Measurements from ENCODE around the gene RSBN1. TPM values are rescaled to one million over a fixed set of nuclear protein-coding genes. Genes with fewer than 3 reads are reported as not detected.

Gene RSBN1
- total and polyA plus RNA-seq, 10 of the 15 experiments (the other 5 are each of a cell fraction or from before 2014, with no cell fraction given): 2.9 to 26.8 (median 11.5) TPM

- ChIA-PET RAD21 (ENCODE audit: unreplicated experiment) (interaction anchor here (1.0 to 4.0 kb wide), 6 partner anchors 8 to 166 kb away, joined by 3 to 51 read pairs (median 14); partner anchors contain the start of genes PHTF1 and RSBN1), POLR2A (interaction anchor here (1.1 to 3.7 kb wide), 6 partner anchors 10 to 75 kb away, joined by 3 to 40 read pairs (median 14); partner anchors contain the start of genes PHTF1 and RSBN1), SMC1A (ENCODE audit: uncharacterized antibody, unreplicated experiment) (interaction anchor here (0.8 to 6.9 kb wide), 10 partner anchors 11 to 145 kb away, joined by 3 to 134 read pairs (median 4); partner anchors contain the start of genes PHTF1 and RSBN1), CTCF (interaction anchor here (0.9 to 4.5 kb wide), 8 partner anchors 8 to 714 kb away, joined by 3 to 23 read pairs (median 3); partner anchors contain the start of genes LRIG2 and PHTF1)
- Histone ChIP-seq H3K79me2 (ENCODE audit: control insufficient read depth, insufficient read depth, low read length) (peaks cover 40% of the 10 kb centered on the region), H3K4me3 (no peak overlapping the region), H3K9ac (ENCODE audit: control insufficient read depth, insufficient read depth, low read length) (no peak overlapping the region), H3K27ac (ENCODE audit: control insufficient read depth, insufficient read depth) (no peak overlapping the region), H3K36me3 (ENCODE audit: control insufficient read depth in 2 of 2, insufficient read depth in 2 of 2, low read length in 1 of 2) (peaks cover 0 to 10% of the 10 kb centered on the region in 2 experiments; a peak in 3 of 4 replicates), H2AFZ (ENCODE audit: control insufficient read depth, low read depth, low read length) (no peak overlapping the region), H3K9me3 (replicated peaks; ENCODE audit: control insufficient read depth, insufficient read depth, low read length) (no peaks in the 10 kb centered on the region; the same call in 2 of the 3 replicates), H3K4me1 (ENCODE audit: control insufficient read depth, insufficient read depth, low read length) (peaks cover 27% of the 10 kb centered on the region), H3K27me3 (replicated peaks in 1 of 2; ENCODE audit: control insufficient read depth in 2 of 2, insufficient read depth in 2 of 2, low read length in 1 of 2) (no peaks in the 10 kb centered on the region), H3K4me2 (ENCODE audit: control insufficient read depth, insufficient read depth) (no peak overlapping the region), H4K20me1 (ENCODE audit: control insufficient read depth, insufficient read depth) (no peaks in the 10 kb centered on the region)
- intact Hi-C loops (cut with micrococcal nuclease; ENCODE audit: unreplicated experiment): no loop called here
- no peak for TF ChIP-seq RELB (IDR thresholded peaks at IDR 0.05; ENCODE audit: low read depth)
- no peak for TF ChIP-seq SUPT20H (IDR thresholded peaks at IDR 0.05; ENCODE audit: borderline replicate concordance, control insufficient read depth, low read depth, low read length)
- TF ChIP-seq MEF2A (IDR thresholded peaks at IDR 0.05; ENCODE audit: insufficient read depth, low read depth, low read length): no peak
- no peak for TF ChIP-seq BCL3 (IDR thresholded peaks at IDR 0.05; ENCODE audit: borderline replicate concordance, insufficient read depth, low read depth, low read length, poor library complexity, severe bottlenecking)
- no peak for TF ChIP-seq JUND (IDR thresholded peaks at IDR 0.05; ENCODE audit: low read depth, low read length)
- no peak for TF ChIP-seq PKNOX1 (IDR thresholded peaks at IDR 0.05)
- no peak for TF ChIP-seq SKIL (IDR thresholded peaks at IDR 0.05; ENCODE audit: low read depth, poor library complexity, severe bottlenecking)
- TF ChIP-seq USF2 (IDR thresholded peaks at IDR 0.05; ENCODE audit: borderline replicate concordance, low read depth, low read length): no peak
- TF ChIP-seq ZNF384 (IDR thresholded peaks at IDR 0.05; ENCODE audit: borderline replicate concordance, low read depth, low read length): no peak
- TF ChIP-seq RFX5 (IDR thresholded peaks at IDR 0.05; ENCODE audit: low read depth, low read length): no peak
- TF ChIP-seq BHLHE40 (IDR thresholded peaks at IDR 0.05; ENCODE audit: borderline replicate concordance in 1 of 2, low read depth in 2 of 2, low read length in 1 of 2): no peak
- TF ChIP-seq NFYA (IDR thresholded peaks at IDR 0.05; ENCODE audit: borderline replicate concordance, low read depth, low read length): no peak
- WGBS (ENCODE audit: insufficient coverage, insufficient replicate concordance, low lambda C conversion rate, missing lambda C conversion rate): 92% methylated on average over 1 of the region's 1 CpG
- in situ Hi-C loops (cut with MboI): no loop called here
- DNase-seq (ENCODE audit: low read depth, low spot score) (no peak), ATAC-seq (no peak), FAIRE-seq (no peak)
- no TSS peak for BruUV-seq (replicated peaks)
These were observed 26.2 kb downstream of the RSBN1 start for GRCh38 chr1:113786069-113786468.

Measured in GM12878 (cell line).